Choroid plexus epithelial cell (primary cell): ENCODE data around the gene PRICKLE1.

Experiments used
- DNase-seq: peaks from one replicate; pipeline ENCODE4 v3.0.0-alpha.2; 2010; ENCODE audit warnings: low read depth
- H3K4me3 ChIP-seq: 2 replicates; pipeline ENCODE4 v1.5.1; 2011; ENCODE audit warnings: low read depth, mild to moderate bottlenecking, control low read depth, low read length, moderate library complexity
- CTCF ChIP-seq: conservative IDR thresholded peaks from 2 replicates; pipeline ENCODE4 v1.5.1; 2011; ENCODE audit warnings: low read depth, mild to moderate bottlenecking, control low read depth, inconsistent platforms, low read length, moderate library complexity

The PRICKLE1 gene

GRCh38 chr12:42511656-42512055 is 77.9 kb downstream of the PRICKLE1 start:
- no peak for DNase-seq
- H3K4me3 ChIP-seq, result no peak overlapping the region
- TF ChIP-seq CTCF, result no peak

GRCh38 chr12:42510823-42511222 is 78.7 kb downstream of the PRICKLE1 start:
- TF ChIP-seq CTCF, result no peak
- DNase-seq, result no peak
- no peak overlapping the region for H3K4me3 ChIP-seq

- no peak for TF ChIP-seq CTCF
- DNase-seq, result no peak
- H3K4me3 ChIP-seq, result no peak overlapping the region
Observed at GRCh38 chr12:42508913-42509460, 80.6 kb downstream of the PRICKLE1 start.

- no peak for TF ChIP-seq CTCF
- no peak overlapping the region for H3K4me3 ChIP-seq
- no peak for DNase-seq
Observed at GRCh38 chr12:42507565-42507964, 82.0 kb downstream of the PRICKLE1 start.

GRCh38 chr12:42507081-42507480 is 82.5 kb downstream of the PRICKLE1 start:
- no peak for TF ChIP-seq CTCF
- H3K4me3 ChIP-seq, result no peak overlapping the region
- DNase-seq, result peak; percentile 20

GRCh38 chr12:42504049-42504448 is 85.5 kb downstream of the PRICKLE1 start:
- H3K4me3 ChIP-seq, result no peak overlapping the region
- TF ChIP-seq CTCF, result no peak
- peak; percentile 56 for DNase-seq

- no peak overlapping the region for H3K4me3 ChIP-seq
- TF ChIP-seq CTCF, result no peak
- no peak for DNase-seq
Observed at GRCh38 chr12:42502682-42503081, 86.9 kb downstream of the PRICKLE1 start.
